Stimulated activated CD8-positive, alpha-beta memory T cell treated with anti-CD3 and anti-CD28 coated beads, Interleukin-15, amount 100 ng/mL, for 1 hour (primary cell): ENCODE results near the gene CCDC85A.

ENCODE experiments used
- DNase-seq: peaks from one replicate; pipeline ENCODE4 v3.0.0-alpha.2; 2020; ENCODE audit warnings: low read depth

The CCDC85A gene

DNA sequence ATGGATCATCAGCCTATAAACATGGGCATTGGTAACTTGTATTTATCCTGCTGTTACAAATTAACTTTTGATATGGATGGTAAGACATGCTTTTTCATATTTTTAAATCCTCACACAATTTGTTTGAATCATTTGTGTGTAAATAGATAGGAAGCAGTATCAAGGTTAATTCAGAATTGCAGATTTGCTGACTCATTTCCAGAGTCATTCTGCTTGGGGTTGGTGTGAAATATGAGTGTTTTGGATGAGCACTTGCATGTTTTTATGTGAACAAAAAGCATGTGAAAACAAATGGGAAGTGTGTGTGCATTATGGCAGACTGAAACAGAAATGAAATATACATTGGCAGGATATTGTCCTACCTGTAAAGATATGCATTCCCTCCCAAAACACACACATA lies 11.8 kb downstream of the CCDC85A start:
- DNase-seq: no peak

DNA sequence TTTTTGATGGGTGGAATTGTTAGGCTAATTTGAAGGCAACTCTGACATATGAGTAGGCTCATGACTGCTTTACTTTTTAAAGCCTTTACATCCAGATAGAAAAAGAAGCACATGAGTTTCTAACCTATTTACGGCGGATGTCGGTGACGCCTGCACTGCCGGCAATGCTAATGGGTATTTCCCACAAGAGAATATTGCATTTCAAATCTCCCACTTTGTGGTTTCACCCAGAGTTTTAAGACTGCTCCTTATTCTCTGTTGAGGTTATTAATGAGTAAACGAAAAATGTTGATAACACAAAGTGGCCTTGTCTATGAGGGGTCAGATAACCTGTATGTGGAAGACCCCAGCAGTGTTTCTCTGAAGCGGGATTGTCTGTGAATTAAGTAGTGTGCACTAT lies 14.0 kb downstream of the CCDC85A start:
- DNase-seq: no peak

DNA sequence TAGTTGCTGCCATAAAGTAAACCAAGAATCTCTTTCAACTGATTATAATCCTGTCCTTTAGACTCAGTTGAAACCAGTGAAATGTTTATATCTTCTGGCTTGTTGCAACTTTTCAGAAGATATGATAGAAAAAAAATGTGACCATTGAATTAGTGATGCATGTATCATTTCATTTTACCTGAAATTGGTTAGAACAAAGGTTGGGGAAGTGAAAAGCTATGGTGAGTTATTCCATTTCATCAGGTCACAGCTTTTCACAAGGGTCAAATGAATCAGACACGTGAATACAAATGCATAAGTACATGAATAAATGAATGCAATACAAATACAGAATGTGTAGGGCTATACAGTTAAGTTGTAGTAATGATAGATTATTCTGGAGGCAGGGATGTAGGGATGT lies 15.1 kb downstream of the CCDC85A start:
- no peak for DNase-seq

DNA sequence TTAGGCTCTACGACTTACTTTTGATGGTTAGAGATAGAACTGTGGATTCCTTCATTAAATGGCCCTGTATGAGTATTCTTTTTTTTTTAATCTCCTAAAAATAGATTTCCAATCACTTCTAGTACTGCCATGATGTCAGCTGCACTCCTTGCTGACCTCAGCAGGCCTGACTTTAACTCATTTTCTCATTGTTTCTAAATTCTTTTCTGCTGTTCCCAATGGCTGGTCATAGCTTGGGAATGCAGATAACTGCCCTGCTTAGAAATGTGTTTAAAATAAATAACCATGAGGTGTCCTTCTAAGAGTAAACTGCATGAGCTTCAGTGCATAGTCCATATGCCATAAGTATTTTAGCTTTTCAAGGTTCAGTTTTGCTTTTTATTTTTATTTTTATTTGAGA lies 15.7 kb downstream of the CCDC85A start:
- DNase-seq: no peak

DNA sequence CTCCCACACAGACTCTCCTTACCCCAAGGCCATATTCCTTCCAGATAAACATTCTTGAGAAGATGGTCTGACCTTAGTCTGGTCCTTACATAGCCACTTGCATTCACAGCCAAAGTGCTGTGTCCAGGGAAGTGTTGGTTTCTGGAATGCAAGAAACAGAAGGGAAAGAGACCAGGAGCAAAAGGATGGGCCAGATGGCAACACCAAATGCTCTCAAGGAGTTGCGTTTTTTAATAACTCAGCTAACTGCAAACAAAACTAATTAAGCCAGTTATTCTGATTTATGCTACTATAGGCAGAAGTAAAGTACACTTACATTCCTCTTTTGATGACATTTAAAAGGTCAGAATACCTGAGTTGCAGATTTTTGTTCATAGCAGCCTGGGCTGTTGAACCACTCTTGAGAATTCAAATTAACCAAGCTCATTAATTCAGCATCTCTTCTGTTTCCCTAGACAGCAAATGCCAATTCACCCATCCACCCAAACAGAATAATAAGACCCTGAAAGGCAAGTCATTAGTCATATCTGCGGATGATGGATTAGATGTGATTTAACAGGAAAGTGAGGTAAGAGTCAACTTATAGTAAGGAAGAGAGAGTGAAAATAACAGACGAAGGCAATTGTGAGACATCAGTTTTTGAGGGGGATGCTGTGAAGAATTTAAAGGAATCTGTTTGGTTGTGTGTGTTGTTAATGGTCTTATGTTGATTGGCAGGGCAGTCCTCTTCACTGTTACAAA lies 18.8 kb downstream of the CCDC85A start:
- no peak for DNase-seq

DNA sequence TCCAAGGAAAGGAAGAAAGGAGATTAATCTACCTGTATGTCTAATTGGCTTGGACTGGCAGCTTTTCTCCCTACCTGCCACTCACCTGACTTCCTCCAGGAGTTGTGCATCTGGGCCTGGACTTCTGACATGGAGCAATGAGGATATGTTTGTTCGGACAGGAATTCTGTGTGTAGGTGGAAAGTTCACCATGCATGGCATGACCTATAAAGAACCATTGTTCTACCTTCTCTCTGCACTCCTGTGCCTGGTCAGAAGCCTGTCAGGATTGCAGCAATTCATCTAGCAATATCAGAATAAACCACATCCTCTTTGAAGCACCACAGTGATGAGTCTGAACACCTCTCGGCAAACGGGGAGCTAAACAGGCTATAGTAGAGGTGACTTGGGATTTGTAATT lies 20.8 kb downstream of the CCDC85A start:
- DNase-seq: no peak

DNA sequence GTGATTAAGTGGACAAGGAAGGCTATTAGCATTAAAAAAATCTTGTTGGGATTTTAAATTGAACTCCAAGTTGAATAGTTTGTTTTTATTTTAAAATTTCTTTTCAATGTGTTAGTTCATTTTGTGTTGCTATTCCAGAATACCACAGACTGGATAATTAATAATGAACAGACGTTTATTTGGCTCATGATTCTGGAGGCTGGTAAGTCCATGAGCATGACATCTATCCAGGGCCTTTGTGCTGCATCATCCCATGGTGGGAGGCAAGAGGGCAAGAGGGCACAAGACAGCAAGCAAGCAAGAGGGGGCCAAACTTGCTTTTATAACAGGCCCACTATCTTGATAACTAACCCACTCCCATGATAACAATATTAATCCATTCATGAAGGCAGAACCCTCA lies 22.5 kb downstream of the CCDC85A start:
- DNase-seq: no peak

DNA sequence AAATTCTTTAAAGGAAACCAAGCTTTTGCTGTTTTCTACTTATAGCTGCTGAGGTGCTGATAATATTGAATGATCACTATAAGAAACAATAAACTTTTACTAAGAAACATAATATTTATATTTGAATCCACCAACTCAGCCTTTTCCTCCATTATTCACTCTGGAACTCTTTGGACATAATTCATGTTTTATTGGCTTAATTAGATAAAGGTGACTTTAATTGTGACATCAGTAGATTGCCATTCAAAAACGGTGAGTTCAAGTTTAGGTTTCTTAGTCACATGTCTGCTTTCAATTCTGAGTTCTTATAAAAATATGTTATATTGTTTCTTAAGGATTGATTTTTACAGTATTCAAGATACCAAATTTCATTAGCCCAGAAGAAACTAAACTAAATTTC lies 24.0 kb downstream of the CCDC85A start:
- DNase-seq: no peak

DNA sequence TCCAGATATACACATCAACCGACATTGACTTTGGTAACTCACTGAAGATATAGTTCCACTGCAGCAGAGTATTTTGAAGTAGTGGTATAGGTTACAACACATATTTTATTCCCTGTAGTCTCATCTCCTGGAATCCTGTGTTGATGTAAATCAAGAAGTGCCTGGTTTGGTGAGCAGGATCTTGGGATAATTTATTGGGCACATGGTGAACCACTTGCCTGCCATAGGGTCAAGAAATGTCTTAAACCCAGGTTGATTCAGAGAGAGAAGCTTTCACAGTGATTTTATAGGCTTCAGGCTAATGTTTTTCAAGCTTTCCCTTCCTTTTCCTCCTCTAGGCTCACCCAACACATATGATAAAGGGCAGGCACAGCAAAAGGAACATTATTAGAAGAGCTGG lies 24.6 kb downstream of the CCDC85A start:
- DNase-seq: no peak

DNA sequence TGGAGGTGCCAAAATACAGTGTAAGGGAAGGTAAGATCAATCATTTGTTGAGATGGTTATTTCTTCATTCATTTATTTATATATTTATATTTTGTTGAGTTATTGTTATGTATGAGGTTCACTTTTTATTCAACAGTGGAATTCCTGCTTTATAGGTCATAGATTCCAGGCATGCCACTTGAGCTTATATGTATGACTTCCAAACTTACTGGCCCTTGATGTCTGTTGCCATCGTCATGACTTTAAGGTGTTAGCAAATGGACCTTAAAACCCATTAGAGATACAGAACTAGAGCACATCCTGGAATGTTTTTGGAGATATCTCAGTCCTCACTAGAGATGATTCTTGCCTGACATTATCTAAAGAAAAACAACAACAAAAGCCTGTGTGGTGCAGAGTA lies 25.9 kb downstream of the CCDC85A start:
- no peak for DNase-seq

DNA sequence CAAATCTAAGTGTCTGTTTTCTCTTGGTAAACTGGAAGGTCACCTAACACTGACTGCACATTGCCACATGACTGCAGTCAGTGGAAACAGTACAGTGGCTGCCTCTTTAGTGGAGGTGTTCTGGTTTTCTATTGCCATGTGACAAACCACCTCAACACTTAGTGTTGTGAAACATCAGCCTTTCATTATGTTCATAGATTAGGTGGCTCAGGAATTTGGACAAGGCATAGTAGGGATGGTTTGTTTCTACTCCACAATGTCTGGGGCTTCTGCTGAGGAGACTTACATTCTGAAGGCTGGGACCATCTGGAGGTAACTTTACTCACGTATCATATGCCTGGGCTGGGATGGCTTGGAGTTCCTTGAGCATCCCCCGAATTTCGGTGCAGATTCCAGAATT lies 26.5 kb downstream of the CCDC85A start:
- DNase-seq: no peak

DNA sequence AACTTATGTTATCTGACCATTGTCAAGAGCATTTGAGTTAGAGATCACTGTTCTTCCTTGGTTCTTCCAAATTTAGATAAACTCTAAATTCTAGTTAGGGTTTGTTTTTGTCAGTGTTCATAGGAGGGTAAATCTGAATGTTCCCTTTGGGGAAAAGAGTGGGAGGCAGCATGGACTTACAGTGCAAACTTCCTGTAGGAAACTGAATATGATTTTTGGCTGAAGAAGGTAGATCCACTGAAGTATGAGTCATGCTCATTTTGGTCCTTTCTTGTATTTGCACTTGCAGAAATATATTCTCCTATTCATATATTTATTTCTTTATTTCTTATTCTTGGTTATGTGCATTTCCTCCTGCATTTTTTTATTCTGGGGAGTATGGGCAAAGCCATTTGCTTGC lies 27.3 kb downstream of the CCDC85A start:
- no peak for DNase-seq

DNA sequence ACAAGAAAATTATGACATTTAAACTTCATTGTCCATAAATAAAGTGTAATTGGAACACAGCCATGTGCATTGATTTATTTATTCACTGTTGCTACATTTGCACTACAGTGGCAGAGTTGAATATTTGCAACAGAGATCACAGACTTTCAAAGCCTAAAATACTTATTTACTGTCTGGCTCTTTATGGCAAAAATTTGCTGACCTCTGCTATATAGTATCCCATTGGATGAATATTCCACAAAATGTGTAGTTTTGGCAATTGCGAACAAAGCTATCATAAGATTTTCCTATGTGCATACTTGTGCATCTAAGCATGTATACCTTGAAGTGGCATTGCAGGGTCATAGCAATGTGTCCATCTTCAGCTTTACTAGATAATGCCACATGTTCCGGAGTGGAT lies 32.1 kb downstream of the CCDC85A start:
- no peak for DNase-seq

DNA sequence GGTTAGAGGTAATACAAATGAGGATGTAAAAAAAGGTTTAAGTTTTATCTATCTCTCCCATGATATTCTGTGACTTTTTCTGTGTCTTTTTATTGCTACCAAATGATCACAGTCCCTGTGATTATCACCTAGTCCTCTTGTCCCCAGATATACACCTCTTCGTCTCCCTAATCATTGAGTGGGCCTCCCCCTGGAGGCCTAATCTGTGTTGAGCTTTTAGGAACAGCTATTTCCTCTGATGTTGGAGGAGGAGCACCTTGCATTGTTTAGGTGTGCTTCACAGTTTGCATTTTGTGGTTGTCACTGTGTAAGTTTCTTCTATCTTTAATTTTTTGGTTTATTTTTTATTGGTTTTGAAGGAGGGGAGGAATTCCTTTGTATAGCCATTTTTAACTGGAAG lies 33.3 kb downstream of the CCDC85A start:
- no peak for DNase-seq

DNA sequence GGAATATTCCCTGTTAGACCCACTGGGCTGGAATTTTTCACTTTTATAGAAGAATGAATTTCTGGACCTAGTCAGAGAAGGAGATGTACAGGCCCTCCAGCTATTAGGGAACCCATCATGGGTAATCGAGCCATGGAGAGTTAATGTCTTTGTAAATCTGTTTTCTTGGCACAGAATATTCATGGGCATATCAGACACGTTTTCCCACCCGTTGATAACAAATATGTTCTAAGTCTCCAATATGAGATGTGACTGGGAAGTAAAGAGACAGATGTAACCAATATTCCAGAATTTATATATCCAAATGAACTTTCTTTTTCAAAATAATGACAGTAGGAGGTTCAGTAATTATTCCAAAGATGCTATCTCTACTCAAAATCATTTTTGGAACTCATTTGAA lies 38.7 kb downstream of the CCDC85A start:
- no peak for DNase-seq

DNA sequence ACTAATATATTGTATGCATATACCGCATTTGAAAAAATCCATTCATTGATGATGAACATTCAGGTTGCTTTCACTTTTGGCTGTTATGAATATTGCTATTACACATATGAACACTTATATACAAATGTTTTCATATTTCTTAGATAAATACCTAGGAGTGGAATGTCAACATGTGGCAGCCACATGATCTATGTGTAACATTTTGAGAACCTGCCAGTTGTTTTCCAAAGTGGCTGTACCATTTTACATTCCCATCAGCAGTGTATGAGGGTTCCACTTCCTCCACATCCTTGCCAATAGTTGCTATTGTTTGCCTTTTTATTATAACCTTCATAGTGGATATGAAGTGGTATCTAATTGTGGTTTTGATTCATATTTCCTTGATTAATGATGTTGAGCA lies 40.5 kb downstream of the CCDC85A start:
- DNase-seq: no peak

DNA sequence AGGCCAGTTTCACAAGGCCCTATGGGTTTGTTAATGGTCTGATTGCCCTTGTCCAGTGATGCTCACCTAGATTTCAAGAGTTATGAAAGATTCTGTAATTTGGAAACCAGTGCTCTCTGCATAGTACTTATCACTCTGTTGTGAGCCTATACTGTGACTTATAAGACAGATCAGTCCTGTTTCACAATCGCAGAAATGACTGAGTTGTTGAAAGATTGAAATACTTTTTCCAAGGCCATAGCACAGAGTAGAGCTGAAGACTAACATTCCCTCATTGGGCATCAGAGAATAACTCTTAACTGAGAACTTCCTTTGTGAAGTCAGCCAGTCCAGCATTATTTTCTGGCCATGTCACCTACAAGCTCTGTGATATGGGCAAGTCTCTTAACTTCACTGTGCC lies 44.0 kb downstream of the CCDC85A start:
- DNase-seq: no peak

DNA sequence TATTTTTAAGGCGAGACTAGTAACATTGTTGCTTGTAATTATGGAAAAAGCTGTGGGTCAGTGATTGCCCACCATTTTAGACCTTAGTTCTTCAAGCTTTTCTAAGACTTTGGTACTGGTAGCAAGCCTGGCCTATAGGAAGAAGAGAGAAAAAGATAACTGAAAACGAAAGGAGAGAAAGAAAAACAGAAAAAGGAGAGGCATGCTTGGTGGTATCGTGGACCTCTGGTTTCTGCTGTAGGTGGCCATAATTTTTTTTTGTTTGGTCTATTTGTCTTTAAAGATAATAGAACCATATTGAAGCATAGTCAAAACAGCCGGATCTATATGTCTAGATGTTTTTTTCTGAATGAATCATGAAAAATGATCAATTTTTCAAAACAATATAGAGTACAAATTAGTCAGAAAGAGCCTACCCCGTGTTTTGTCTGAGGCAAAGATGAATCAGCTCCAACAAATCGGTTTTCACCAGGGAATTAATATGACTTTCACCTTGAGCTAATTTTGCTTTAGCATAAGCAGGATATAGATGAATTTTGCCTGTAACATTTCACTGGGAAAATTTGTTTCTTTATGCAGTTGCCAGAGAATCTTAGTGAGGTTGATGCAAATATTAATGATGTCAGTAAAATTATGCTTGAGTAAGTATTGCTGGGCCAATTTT lies 45.7 kb downstream of the CCDC85A start:
- no peak for DNase-seq

DNA sequence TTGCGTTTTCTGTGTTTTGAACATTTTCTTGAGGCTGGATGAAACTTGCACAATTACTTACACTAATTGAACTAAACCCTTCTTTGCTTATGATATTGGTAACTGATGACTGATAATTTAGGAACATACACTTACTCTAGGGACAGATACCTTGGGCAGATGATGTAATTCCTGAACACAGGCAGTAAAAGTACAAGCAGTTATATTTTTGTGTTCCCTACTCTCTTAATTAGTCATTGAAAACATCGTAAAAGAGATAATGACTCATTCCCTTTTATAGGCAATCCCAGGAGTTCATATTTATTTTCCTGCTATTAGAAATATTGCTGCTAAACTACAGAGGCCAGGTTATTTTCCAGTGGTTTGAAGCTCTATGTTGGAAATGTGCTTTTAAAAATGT lies 46.4 kb downstream of the CCDC85A start:
- DNase-seq: no peak

DNA sequence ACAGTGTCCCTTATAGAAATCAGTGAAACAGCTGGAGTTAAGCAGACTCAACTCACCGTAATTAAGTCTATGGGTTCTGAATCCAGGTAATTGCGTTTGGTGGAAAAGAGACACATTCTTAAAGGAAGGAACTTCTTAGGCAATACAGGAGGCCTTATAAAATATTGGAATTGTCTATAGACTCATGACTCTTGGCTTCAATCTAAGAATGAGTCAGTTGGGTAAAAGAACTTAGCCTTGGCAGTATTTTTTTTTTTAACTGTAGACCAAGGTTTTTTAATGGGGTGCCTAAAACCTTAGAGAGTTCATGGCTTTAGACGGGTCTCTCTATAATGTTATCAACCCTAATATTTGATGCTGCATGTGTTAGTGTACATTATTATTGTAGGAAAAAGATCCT lies 47.6 kb downstream of the CCDC85A start:
- DNase-seq: no peak

DNA sequence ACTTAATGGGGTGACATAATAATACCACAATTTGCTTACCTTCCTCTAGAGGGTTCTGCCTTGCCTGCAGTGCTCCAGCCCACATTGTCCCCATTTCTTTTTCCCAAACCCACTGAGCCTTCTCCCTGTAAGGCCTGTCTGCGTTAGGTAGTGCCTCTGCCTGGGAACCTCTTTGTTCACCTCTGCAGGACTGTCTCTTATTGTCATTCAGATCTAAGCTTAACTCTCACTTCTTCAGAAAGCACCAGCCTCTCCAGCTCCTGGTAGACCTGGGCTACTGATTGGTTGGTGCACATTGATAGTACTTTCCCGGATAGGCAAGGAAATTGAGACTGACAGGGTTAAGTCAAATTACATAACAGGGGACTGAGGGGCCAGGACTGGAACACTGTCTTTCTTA lies 49.1 kb downstream of the CCDC85A start:
- DNase-seq: no peak

DNA sequence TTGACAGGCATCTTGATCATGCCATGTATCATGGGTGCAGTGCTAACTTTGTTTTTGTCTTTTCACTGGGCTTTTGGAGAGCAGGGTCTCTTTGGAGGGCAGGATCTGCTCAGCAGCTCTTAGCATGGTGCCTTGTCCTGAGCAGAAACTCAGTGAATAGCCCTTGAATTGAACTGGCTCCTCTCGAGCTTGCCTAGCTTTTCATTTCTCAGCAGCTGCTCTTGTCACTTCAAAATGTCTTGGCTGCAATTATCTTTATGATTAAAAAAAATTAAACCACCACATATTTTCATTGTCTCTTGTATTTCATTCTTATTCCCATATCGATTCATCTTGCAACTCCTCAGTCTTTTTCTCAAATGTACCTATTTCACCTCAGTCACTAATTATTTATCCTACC lies 50.5 kb downstream of the CCDC85A start:
- DNase-seq: no peak

DNA sequence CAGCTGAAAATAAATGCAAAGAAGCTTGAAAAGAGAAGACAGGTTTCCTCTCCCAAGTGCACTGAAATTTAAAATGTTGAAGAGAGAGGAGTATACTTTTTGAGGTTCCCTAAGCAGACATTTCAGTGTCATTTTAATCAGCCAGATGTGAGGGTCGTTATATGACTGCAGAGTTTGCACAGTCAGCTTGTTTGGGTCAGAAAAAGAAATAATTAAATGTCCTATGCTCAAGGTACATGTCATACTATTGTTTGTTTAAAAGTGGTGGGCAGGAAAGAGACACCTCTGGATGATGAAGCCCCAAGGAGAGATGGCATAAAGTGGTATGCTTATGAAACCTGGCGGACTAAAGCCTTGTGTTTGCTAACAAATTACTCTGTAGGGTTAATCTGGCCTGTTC lies 55.2 kb downstream of the CCDC85A start:
- DNase-seq: no peak

DNA sequence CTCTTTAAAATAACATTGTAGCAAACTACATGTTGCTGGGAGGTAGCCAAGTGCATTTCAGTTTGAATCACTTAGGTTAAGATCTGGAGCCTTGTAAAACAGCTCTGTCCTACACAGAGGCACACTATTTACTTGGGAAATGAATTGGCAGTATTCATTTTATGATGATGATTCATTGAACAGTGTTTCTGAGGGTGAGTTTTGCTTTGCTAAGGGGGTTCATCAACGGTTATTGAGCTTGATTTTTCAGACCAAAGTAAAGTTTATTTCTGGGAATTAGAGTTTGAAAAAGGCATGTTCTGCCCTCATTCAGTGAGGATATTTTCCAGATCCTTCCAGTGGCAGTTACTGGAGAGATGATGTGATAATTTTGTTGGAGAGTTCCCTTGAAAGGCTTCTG lies 55.6 kb downstream of the CCDC85A start:
- no peak for DNase-seq
